B cell (primary cell): ENCODE results near the gene CAMTA1.

Experiments
- CTCF ChIP-seq: fragments of 200-600 bp; IDR thresholded peaks from one replicate; pipeline ENCODE4 v1.8.0; 2022; ENCODE audit warnings: antibody characterized with exemption, mild to moderate bottlenecking
- EZH2 ChIP-seq: IDR thresholded peaks from 2 replicates; pipeline ENCODE4 v1.6.1; 2012; ENCODE audit warnings: borderline replicate concordance, low read depth, mild to moderate bottlenecking, moderate library complexity, low read length; ENCODE audit not compliant: insufficient read depth, poor library complexity, severe bottlenecking

GRCh38 chr1:7751174-7751573 lies 965.9 kb downstream of the CAMTA1 start:
- TF ChIP-seq CTCF: no peak
- no peak for TF ChIP-seq EZH2
